H9 (cell line): ENCODE results near the gene SIPA1. TPM values are rescaled to one million over a fixed set of nuclear protein-coding genes. Genes with fewer than 3 reads are reported as not detected.

Experiments
- DNase-seq: peaks from one replicate; pipeline ENCODE4 v3.0.0-alpha.2; 2017
- H2AFZ ChIP-seq: one replicate; pipeline ENCODE4 v1.6.1; 2013; ENCODE audit warnings: mild to moderate bottlenecking, low read length, control low read depth, moderate library complexity
- H2AK5ac ChIP-seq: 2 replicates; pipeline ENCODE4 v1.6.1; 2013; ENCODE audit warnings: low read length, control low read depth, mixed read lengths; ENCODE audit not compliant: insufficient read length
- H2BK120ac ChIP-seq: one replicate; pipeline ENCODE4 v1.6.1; 2013; ENCODE audit warnings: low read depth, mild to moderate bottlenecking, low read length, control low read depth, inconsistent platforms; ENCODE audit not compliant: poor library complexity, severe bottlenecking
- H2BK12ac ChIP-seq: 2 replicates; pipeline ENCODE4 v1.6.1; 2013; ENCODE audit warnings: low read length, control low read depth, mixed read lengths, low read depth; ENCODE audit not compliant: insufficient read length
- H2BK15ac ChIP-seq: 2 replicates; pipeline ENCODE4 v1.6.1; 2013; ENCODE audit warnings: low read depth, low read length, control low read depth
- H2BK20ac ChIP-seq: one replicate; pipeline ENCODE4 v1.6.1; 2013; ENCODE audit warnings: low read depth, mild to moderate bottlenecking, low read length, control low read depth, inconsistent platforms; ENCODE audit not compliant: poor library complexity, severe bottlenecking
- H2BK5ac ChIP-seq: 2 replicates; pipeline ENCODE4 v1.6.1; 2013; ENCODE audit warnings: low read length, control low read depth, mixed read lengths; ENCODE audit not compliant: insufficient read length
- H3K14ac ChIP-seq: 2 replicates; pipeline ENCODE4 v1.6.1; 2013; ENCODE audit warnings: low read length, control low read depth; ENCODE audit not compliant: insufficient read depth
- H3K18ac ChIP-seq: 2 replicates; pipeline ENCODE4 v1.6.1; 2013; ENCODE audit warnings: low read depth, mild to moderate bottlenecking, mixed read lengths, low read length, control low read depth; ENCODE audit not compliant: insufficient read length
- H3K23ac ChIP-seq: 2 replicates; pipeline ENCODE4 v1.6.1; 2013; ENCODE audit warnings: low read length, control low read depth, mixed read lengths, low read depth; ENCODE audit not compliant: insufficient read length
- H3K23me2 ChIP-seq: 2 replicates; pipeline ENCODE4 v1.6.1; 2013; ENCODE audit warnings: low read depth, mild to moderate bottlenecking, mixed read lengths, low read length, control low read depth; ENCODE audit not compliant: insufficient read length, poor library complexity, severe bottlenecking
- H3K27ac ChIP-seq: 2 replicates; pipeline ENCODE4 v1.5.1; 2013; ENCODE audit warnings: low read length, control low read depth, mixed read lengths, low read depth; ENCODE audit not compliant: insufficient read length
- H3K27me3 ChIP-seq: 2 replicates; pipeline ENCODE4 v1.6.1; 2013; ENCODE audit warnings: low read length, control low read depth, inconsistent platforms; ENCODE audit not compliant: insufficient read depth
- H3K4ac ChIP-seq: 2 replicates; pipeline ENCODE4 v1.6.1; 2013; ENCODE audit warnings: low read depth, mild to moderate bottlenecking, control low read depth, inconsistent platforms, low read length, moderate library complexity
- H3K4me1 ChIP-seq: 2 replicates; pipeline ENCODE4 v1.6.1; 2013; ENCODE audit warnings: low read length, control low read depth, inconsistent platforms; ENCODE audit not compliant: insufficient read depth
- H3K4me2 ChIP-seq: 2 replicates; pipeline ENCODE4 v1.6.1; 2013; ENCODE audit warnings: low read length, control low read depth, mixed read lengths; ENCODE audit not compliant: insufficient read length, insufficient read depth
- H3K56ac ChIP-seq: 2 replicates; pipeline ENCODE4 v1.6.1; 2013; ENCODE audit warnings: low read depth, mild to moderate bottlenecking, mixed read lengths, low read length, control low read depth; ENCODE audit not compliant: insufficient read length
- H3K79me1 ChIP-seq: 2 replicates; pipeline ENCODE4 v1.6.1; 2013; ENCODE audit warnings: low read depth, mild to moderate bottlenecking, moderate library complexity, low read length, control low read depth, inconsistent platforms; ENCODE audit not compliant: insufficient read depth, poor library complexity, severe bottlenecking
- H3K79me2 ChIP-seq: 2 replicates; pipeline ENCODE4 v1.6.1; 2013; ENCODE audit warnings: low read length, control low read depth, inconsistent platforms; ENCODE audit not compliant: insufficient read depth
- H3K9ac ChIP-seq: 2 replicates; pipeline ENCODE4 v1.6.1; 2013; ENCODE audit warnings: low read length, control low read depth, mixed read lengths; ENCODE audit not compliant: insufficient read length; ENCODE audit errors: extremely low read depth
- H3K9me3 ChIP-seq: one replicate; pipeline ENCODE4 v1.6.1; 2013; ENCODE audit warnings: low read depth, low read length, inconsistent platforms; ENCODE audit not compliant: control insufficient read depth
- H3T11ph ChIP-seq: one replicate; pipeline ENCODE4 v1.6.1; 2013; ENCODE audit warnings: mild to moderate bottlenecking, low read length, control low read depth, inconsistent platforms
- H4K20me1 ChIP-seq: one replicate; pipeline ENCODE4 v1.6.1; 2013; ENCODE audit not compliant: control insufficient read depth, insufficient read length, insufficient read depth
- H4K5ac ChIP-seq: 2 replicates; pipeline ENCODE4 v1.6.1; 2013; ENCODE audit warnings: low read depth, mild to moderate bottlenecking, mixed read lengths, low read length, control low read depth; ENCODE audit not compliant: insufficient read length
- H4K8ac ChIP-seq: replicated peaks from 2 replicates; pipeline ENCODE4 v1.6.1; 2013; ENCODE audit warnings: low read length, control low read depth, mixed read lengths, low read depth; ENCODE audit not compliant: insufficient read length
- H4K91ac ChIP-seq: 2 replicates; pipeline ENCODE4 v1.6.1; 2013; ENCODE audit warnings: low read depth, mild to moderate bottlenecking, moderate library complexity, mixed read lengths, low read length, control low read depth; ENCODE audit not compliant: insufficient read length
- H3K27ac Mint-ChIP-seq, 3 experiments: 2 replicates in 2 of 3; 3 replicates in 1 of 3; pipeline ENCODE4 v1.8.0; 2020 to 2021; ENCODE audit warnings: mixed read lengths in 3 of 3, mild to moderate bottlenecking in 1 of 3, moderate library complexity in 1 of 3
- H3K27me3 Mint-ChIP-seq: 2 replicates; pipeline ENCODE4 v1.8.0; 2021; ENCODE audit warnings: low read depth, mild to moderate bottlenecking, moderate library complexity, mixed read lengths
- H3K36me3 Mint-ChIP-seq, 3 experiments: 2 replicates in 2 of 3; 3 replicates in 1 of 3; pipeline ENCODE4 v1.8.0; 2020 to 2021; ENCODE audit warnings: low read depth in 3 of 3, mixed read lengths in 3 of 3; ENCODE audit not compliant: insufficient read depth in 1 of 3
- H3K4me1 Mint-ChIP-seq, 2 experiments: 2 replicates each; pipeline ENCODE4 v1.8.0; 2020; ENCODE audit warnings: mixed read lengths in 2 of 2
- H3K4me3 Mint-ChIP-seq, 2 experiments: 2 replicates in 1 of 2; 3 replicates in 1 of 2; pipeline ENCODE4 v1.8.0; 2020 to 2021; ENCODE audit warnings: mild to moderate bottlenecking in 2 of 2, mixed read lengths in 2 of 2, moderate library complexity in 1 of 2
- H3K9me3 Mint-ChIP-seq, 2 experiments: 2 replicates in 1 of 2; 3 replicates in 1 of 2; pipeline ENCODE4 v1.8.0; 2020; ENCODE audit warnings: mild to moderate bottlenecking in 2 of 2, mixed read lengths in 2 of 2, moderate library complexity in 1 of 2
- WGBS: extraction: QIAGEN DNeasy Blood & Tissue Kit; methylation state at CpG from one replicate; pipeline ENCODE4 v1.1.7; 2013; ENCODE audit warnings: missing lambda C conversion rate, low lambda C conversion rate, mixed read lengths; ENCODE audit not compliant: insufficient read length; ENCODE audit errors: extremely low coverage; 5-methylcytosine and 5-hydroxymethylcytosine counted together
- total RNA-seq: library from RNA; stranded (reverse); gene quantifications from 2 replicates; pipeline ENCODE4 v1.2.1, GENCODE V29; 2021
- TF ChIP-seq, protein P1 (sequence below): fragments of 200-600 bp; sonication (generic); conservative IDR thresholded peaks from 3 replicates; pipeline ENCODE4 v1.8.0; 2021; ENCODE audit warnings: antibody characterized with exemption, mild to moderate bottlenecking

SIPA1 gene
- total RNA-seq, 1 experiment from 2014 or later = 32.0 TPM

DNA sequence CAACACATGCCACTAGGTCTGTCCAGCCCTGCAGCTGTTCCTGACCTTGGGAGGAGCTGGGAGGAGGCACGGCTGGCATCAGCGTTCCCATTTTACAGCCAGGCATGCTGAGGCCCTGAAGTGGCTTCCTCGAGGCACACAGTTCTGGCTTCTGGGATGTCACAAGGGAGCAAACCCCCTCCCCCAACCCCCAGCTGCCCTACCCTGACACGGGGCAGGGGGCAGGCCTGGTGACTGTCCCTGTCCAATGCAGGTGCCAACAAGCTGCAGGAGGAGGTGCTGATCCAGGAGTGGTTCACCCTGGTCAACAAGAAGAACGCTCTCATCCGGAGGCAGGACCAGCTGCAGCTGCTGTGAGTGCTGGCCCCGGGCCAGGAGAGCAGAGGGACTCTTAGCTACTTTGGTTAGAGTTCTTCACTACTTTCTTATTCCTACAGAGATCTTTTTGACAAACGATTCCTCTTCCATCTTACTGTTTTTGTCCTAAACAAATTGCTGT lies 47.6 kb upstream of the SIPA1 start:
- Histone ChIP-seq H3K27ac (no peak overlapping the region), H3K56ac (no peak overlapping the region), H2BK120ac (no peak overlapping the region), H2BK15ac (no peak overlapping the region), H3K23ac (no peak overlapping the region), H2BK12ac (no peak overlapping the region), H3K79me1 (no peaks in the 10 kb centered on the region), H3K4me2 (no peak overlapping the region), H4K91ac (no peak overlapping the region), H2BK20ac (no peak overlapping the region), H2BK5ac (no peak overlapping the region), H3K18ac (no peak overlapping the region), H3K27me3 (no peaks in the 10 kb centered on the region; the same call in 1 of the 2 replicates), H3K9me3 (no peaks in the 10 kb centered on the region), H3K79me2 (no peaks in the 10 kb centered on the region), H3K9ac (no peak overlapping the region), H4K8ac (no peak overlapping the region), H3K4ac (no peak overlapping the region), H4K5ac (no peak overlapping the region), H2AFZ (no peak overlapping the region), H3K23me2 (no peaks in the 10 kb centered on the region), H3K4me1 (no peaks in the 10 kb centered on the region; the same call in 1 of the 2 replicates), H4K20me1 (no peaks in the 10 kb centered on the region), H2AK5ac (no peak overlapping the region), H3K14ac (no peak overlapping the region), H3T11ph (no peak overlapping the region)
- Mint-ChIP-seq H3K9me3 (no peaks in the 10 kb centered on the region), H3K36me3 (peaks cover 0 to 4% (median 3%) of the 10 kb centered on the region in 3 experiments; a peak in 3 of 7 replicates), H3K4me1 (peaks cover 8 to 40% of the 10 kb centered on the region in 2 experiments), H3K27me3 (peaks cover 37% of the 10 kb centered on the region), H3K27ac (no peak overlapping the region), H3K4me3 (peak overlapping the region in 1 of 2 experiments; percentile 21; a peak in 2 of 5 replicates)
- TF ChIP-seq, protein P1, sequence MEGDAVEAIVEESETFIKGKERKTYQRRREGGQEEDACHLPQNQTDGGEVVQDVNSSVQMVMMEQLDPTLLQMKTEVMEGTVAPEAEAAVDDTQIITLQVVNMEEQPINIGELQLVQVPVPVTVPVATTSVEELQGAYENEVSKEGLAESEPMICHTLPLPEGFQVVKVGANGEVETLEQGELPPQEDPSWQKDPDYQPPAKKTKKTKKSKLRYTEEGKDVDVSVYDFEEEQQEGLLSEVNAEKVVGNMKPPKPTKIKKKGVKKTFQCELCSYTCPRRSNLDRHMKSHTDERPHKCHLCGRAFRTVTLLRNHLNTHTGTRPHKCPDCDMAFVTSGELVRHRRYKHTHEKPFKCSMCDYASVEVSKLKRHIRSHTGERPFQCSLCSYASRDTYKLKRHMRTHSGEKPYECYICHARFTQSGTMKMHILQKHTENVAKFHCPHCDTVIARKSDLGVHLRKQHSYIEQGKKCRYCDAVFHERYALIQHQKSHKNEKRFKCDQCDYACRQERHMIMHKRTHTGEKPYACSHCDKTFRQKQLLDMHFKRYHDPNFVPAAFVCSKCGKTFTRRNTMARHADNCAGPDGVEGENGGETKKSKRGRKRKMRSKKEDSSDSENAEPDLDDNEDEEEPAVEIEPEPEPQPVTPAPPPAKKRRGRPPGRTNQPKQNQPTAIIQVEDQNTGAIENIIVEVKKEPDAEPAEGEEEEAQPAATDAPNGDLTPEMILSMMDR = no peak
- whole genome bisulfite sequencing = no CpG with 5 or more reads among the region's 8 CpGs
- DNase-seq = no peak
